SK-N-SH (cell line): ENCODE results near the gene COLEC11. TPM values are rescaled to one million over a fixed set of nuclear protein-coding genes. Genes with fewer than 3 reads are reported as not detected.

ENCODE experiments used
- CTCF ChIA-PET: fragments of 300-600, 350-600 bp; formaldehyde crosslinking; extraction: SDS; loops from one replicate; lab custom pipeline; 2021; lab: Yijun Ruan, JAX
- POLR2A ChIA-PET: fragments of 350-600 bp; sonication (Branson Sonifier 250); formaldehyde crosslinking; extraction: SDS; loops from one replicate; lab custom pipeline; 2020; ENCODE audit warnings: antibody characterized with exemption, inconsistent platforms; lab: Yijun Ruan, JAX
- DNase-seq: peaks from one replicate; pipeline ENCODE4 v3.0.0; 2012
- H2AFZ ChIP-seq: fragments of 200-600 bp; sonication (generic); 2 replicates; pipeline ENCODE4 v1.8.1; 2016; ENCODE audit warnings: antibody characterized with exemption, mild to moderate bottlenecking, low read depth
- H3F3A ChIP-seq: fragments of 200-600 bp; sonication (generic); replicated peaks from 2 replicates; pipeline ENCODE3; 2016; ENCODE audit warnings: antibody characterized with exemption, mild to moderate bottlenecking; ENCODE audit not compliant: insufficient read depth
- H3K27ac ChIP-seq, 2 experiments: fragments of 200-500 bp in 1 of 2; fragments of 200-600 bp in 1 of 2; sonication (Bioruptor generic) in 1 of 2; sonication (generic), shearing (Covaris generic) in 1 of 2; 2 replicates each; pipeline versions ENCODE4 v1.5.1 to v1.6.1; 2014 to 2016; ENCODE audit warnings: low read depth in 2 of 2, inconsistent platforms in 1 of 2, low read length in 1 of 2, mild to moderate bottlenecking in 1 of 2, mixed read lengths in 1 of 2
- H3K27me3 ChIP-seq: fragments of 200-600 bp; sonication (generic), shearing (Covaris generic); 2 replicates; pipeline ENCODE4 v1.6.1; 2016; ENCODE audit warnings: mixed run types; ENCODE audit not compliant: insufficient read depth
- H3K36me3 ChIP-seq, 2 experiments: fragments of 200-500 bp in 1 of 2; fragments of 200-600 bp in 1 of 2; sonication (Bioruptor generic) in 1 of 2; sonication (generic) in 1 of 2; replicated peaks in 1 of 2; 2 replicates each; pipeline versions ENCODE3 to v1.5.1; 2014 to 2016; ENCODE audit warnings: low read length in 1 of 2, mild to moderate bottlenecking in 1 of 2; ENCODE audit not compliant: insufficient read depth in 2 of 2, control insufficient read depth in 1 of 2
- H3K4me1 ChIP-seq, 2 experiments: fragments of 200-500 bp in 1 of 2; fragments of 200-600 bp in 1 of 2; sonication (Bioruptor generic) in 1 of 2; sonication (generic), shearing (Covaris generic) in 1 of 2; 2 replicates each; pipeline versions ENCODE4 v1.5.1 to v1.6.1; 2014 to 2016; ENCODE audit warnings: low read depth in 1 of 2, low read length in 1 of 2, mixed run types in 1 of 2; ENCODE audit not compliant: insufficient read depth in 2 of 2, control insufficient read depth in 1 of 2
- H3K4me2 ChIP-seq: fragments of 200-600 bp; sonication (generic), shearing (Covaris generic); 2 replicates; pipeline ENCODE4 v1.6.1; 2017; ENCODE audit warnings: mixed run types
- H3K4me3 ChIP-seq, 2 experiments: fragments of 200-500 bp in 1 of 2; fragments of 200-600 bp in 1 of 2; sonication (Bioruptor generic) in 1 of 2; sonication (generic), shearing (Covaris generic) in 1 of 2; 2 replicates each; pipeline versions ENCODE4 v1.5.1 to v1.8.1; 2014 to 2016; ENCODE audit warnings: low read depth in 2 of 2, inconsistent platforms in 1 of 2, low read length in 1 of 2, mild to moderate bottlenecking in 1 of 2, mixed read lengths in 1 of 2, moderate library complexity in 1 of 2
- H3K79me2 ChIP-seq: fragments of 200-600 bp; sonication (generic); 2 replicates; pipeline ENCODE4 v1.8.1; 2017; ENCODE audit warnings: mild to moderate bottlenecking; ENCODE audit not compliant: insufficient read depth
- H3K9ac ChIP-seq: fragments of 200-600 bp; sonication (generic); 2 replicates; pipeline ENCODE4 v1.6.1; 2017; ENCODE audit warnings: mixed run types
- H3K9me2 ChIP-seq: fragments of 200-600 bp; sonication (generic); 2 replicates; pipeline ENCODE4 v1.6.1; 2017; ENCODE audit warnings: mixed run types
- H3K9me3 ChIP-seq: fragments of 200-600 bp; sonication (generic); 2 replicates; pipeline ENCODE4 v1.6.1; 2017; ENCODE audit warnings: mixed run types, mild to moderate bottlenecking, moderate library complexity
- H4K20me1 ChIP-seq: fragments of 200-600 bp; sonication (generic); 2 replicates; pipeline ENCODE4 v1.6.1; 2017; ENCODE audit warnings: mild to moderate bottlenecking, mixed run types; ENCODE audit not compliant: insufficient read depth
- CTCF ChIP-seq: fragments of 200-600 bp; sonication (generic); IDR thresholded peaks from 2 replicates; pipeline ENCODE4 v1.6.1; 2017; ENCODE audit warnings: antibody characterized with exemption, mild to moderate bottlenecking, moderate library complexity
- ELF1 ChIP-seq: IDR thresholded peaks from 2 replicates; pipeline ENCODE4 v1.4.0; 2012
- EP300 ChIP-seq, 2 experiments: IDR thresholded peaks; 2 replicates each; pipeline versions ENCODE4 v1.4.0 to v1.6.1; 2012; ENCODE audit warnings: borderline replicate concordance in 1 of 2, low read depth in 1 of 2, low read length in 1 of 2
- EZH2phosphoT487 ChIP-seq: fragments of 200-600 bp; sonication (generic); IDR thresholded peaks from 2 replicates; pipeline ENCODE4 v1.6.1; 2017; ENCODE audit warnings: low read depth, mixed run types, mild to moderate bottlenecking, antibody characterized with exemption, moderate library complexity, borderline replicate concordance
- FOSL2 ChIP-seq: IDR thresholded peaks from 2 replicates; pipeline ENCODE4 v1.4.0; 2012; ENCODE audit warnings: low read depth, mild to moderate bottlenecking, moderate library complexity, borderline replicate concordance
- FOXJ3 ChIP-seq: sonication (generic); formaldehyde crosslinking; IDR thresholded peaks from 2 replicates; pipeline ENCODE4 v1.5.1; 2020; ENCODE audit warnings: mild to moderate bottlenecking, missing genetic modification reagents
- GATA2 ChIP-seq: sonication (generic); formaldehyde crosslinking; IDR thresholded peaks from 2 replicates; pipeline ENCODE4 v1.5.0; 2020; ENCODE audit warnings: mild to moderate bottlenecking, missing genetic modification reagents
- IRF3 ChIP-seq: fragments of 150-350 bp; IDR thresholded peaks from 2 replicates; pipeline ENCODE4 v1.6.1; 2016; ENCODE audit warnings: mild to moderate bottlenecking, low read depth, low read length
- MXI1 ChIP-seq: IDR thresholded peaks from 2 replicates; pipeline ENCODE4 v1.6.1; 2012; ENCODE audit warnings: mild to moderate bottlenecking, low read depth, low read length, improper control_type of control experiment
- NRF1 ChIP-seq: IDR thresholded peaks from 2 replicates; pipeline ENCODE4 v1.6.1; 2012; ENCODE audit warnings: low read depth, mild to moderate bottlenecking, low read length
- PBX3 ChIP-seq: IDR thresholded peaks from 2 replicates; pipeline ENCODE4; 2012
- POLR2AphosphoS5 ChIP-seq: IDR thresholded peaks from 2 replicates; pipeline ENCODE4 v1.6.1; 2012; ENCODE audit warnings: low read depth, low read length
- RAD21 ChIP-seq: IDR thresholded peaks from 2 replicates; pipeline ENCODE4 v1.6.1; 2012; ENCODE audit warnings: mild to moderate bottlenecking, low read length
- REST ChIP-seq: IDR thresholded peaks from 2 replicates; pipeline ENCODE4 v1.6.1; 2012; ENCODE audit warnings: mild to moderate bottlenecking, low read depth, low read length, moderate library complexity
- RFX5 ChIP-seq: IDR thresholded peaks from 2 replicates; pipeline ENCODE4 v1.6.1; 2012; ENCODE audit warnings: mild to moderate bottlenecking, improper control_type of control experiment, low read length
- RXRA ChIP-seq: IDR thresholded peaks from 2 replicates; pipeline ENCODE4 v1.4.0; 2012; ENCODE audit warnings: low read depth, mild to moderate bottlenecking, borderline replicate concordance
- SMC3 ChIP-seq: IDR thresholded peaks from 2 replicates; pipeline ENCODE4 v1.6.1; 2012; ENCODE audit warnings: low read depth, low read length, improper control_type of control experiment
- TAF1 ChIP-seq: IDR thresholded peaks from 2 replicates; pipeline ENCODE4 v1.6.1; 2012; ENCODE audit warnings: low read depth, mild to moderate bottlenecking, low read length, moderate library complexity, borderline replicate concordance
- TCF12 ChIP-seq: IDR thresholded peaks from 2 replicates; pipeline ENCODE4 v1.4.0; 2012
- USF2 ChIP-seq: fragments of 150-350 bp; IDR thresholded peaks from 2 replicates; pipeline ENCODE4 v1.6.1; 2017; ENCODE audit warnings: antibody characterized with exemption, low read length, low read depth, borderline replicate concordance
- ZBTB33 ChIP-seq: IDR thresholded peaks from 2 replicates; pipeline ENCODE4 v1.4.0; 2012; ENCODE audit warnings: low read depth, borderline replicate concordance
- WGBS: methylation state at CpG from one replicate; pipeline ENCODE4 v1.1.6; 2017; ENCODE audit warnings: low lambda C conversion rate; 5-methylcytosine and 5-hydroxymethylcytosine counted together
- polyA plus RNA-seq, 3 experiments: library from polyadenylated mRNA; depleted of rRNA; stranded (reverse); fragments of >200 nt; gene quantifications; 2 replicates each; pipeline ENCODE4 v1.2.3, GENCODE V29; 2012

Gene COLEC11
- polyA plus RNA-seq, 1 of the 3 experiments (the other 2 are of a cell fraction), result 8.7 TPM

- TF ChIP-seq ZBTB33 (peak; percentile 28; the same call in 1 of the 2 replicates), PBX3 (peak; percentile 92), CTCF (no peak), TCF12 (peak; percentile 55; the same call in 1 of the 2 replicates), EP300 (IDR thresholded peaks at IDR 0.05; ENCODE audit: borderline replicate concordance in 1 of 2, low read depth in 1 of 2, low read length in 1 of 2) (peak in 1 of 2 experiments; percentile 55; a peak in 1 of 4 replicates)
Measured at GRCh38 chr2:3571284-3571683, 23.6 kb upstream of the COLEC11 start (continued).

- Histone ChIP-seq H4K20me1 (peaks cover 21% of the 10 kb centered on the region), H3K79me2 (peaks cover 25% of the 10 kb centered on the region), H2AFZ (no peak overlapping the region), H3K9me2 (no peaks in the 10 kb centered on the region), H3K4me2 (no peak overlapping the region), H3K36me3 (peaks cover 14 to 15% of the 10 kb centered on the region in 2 experiments), H3K9ac (no peak overlapping the region), H3K4me1 (peaks cover 11 to 15% of the 10 kb centered on the region in 2 experiments; a peak in 3 of 4 replicates), H3F3A (peaks cover 21% of the 10 kb centered on the region), H3K9me3 (no peaks in the 10 kb centered on the region), H3K27ac (peak overlapping the region in 1 of 2 experiments; percentile 82; a peak in 1 of 4 replicates), H3K4me3 (no peak overlapping the region), H3K27me3 (no peaks in the 10 kb centered on the region)
- POLR2A ChIA-PET, result interaction anchor here (4.7 kb wide), 1 partner anchor 14 kb away, joined by 36 read pairs; the partner anchor contains the start of gene RNASEH1
- WGBS, result 82% methylated on average over 2 of the region's 2 CpGs
- TF ChIP-seq IRF3 (no peak), SMC3 (no peak), RFX5 (no peak), REST (no peak), POLR2AphosphoS5 (no peak), FOSL2 (no peak), ELF1 (no peak), USF2 (no peak), FOXJ3 (CRISPR knock-in tag) (no peak), MXI1 (no peak), GATA2 (no peak), NRF1 (no peak), RAD21 (no peak), TAF1 (no peak), EZH2phosphoT487 (no peak), RXRA (no peak)
- no peak for DNase-seq
- CTCF ChIA-PET, result interaction anchor here (1.3 to 1.8 kb wide), 2 partner anchors 78 to 149 kb away, joined by 4 read pairs; no protein-coding TSS in a partner anchor
Measured at GRCh38 chr2:3572620-3573019, 22.3 kb upstream of the COLEC11 start.
